ENCODE measurements around the gene XPC. TPM values are rescaled to one million over a fixed set of nuclear protein-coding genes. Genes with fewer than 3 reads are reported as not detected.
A peak's percentile ranks its signal among the peaks of the same experiment; 100 is the strongest.
"Not testable (repeated sequence)": the region's sequence is repeated elsewhere in the genome, so short reads cannot be mapped to it uniquely, and the experiment has no call there.

The XPC gene
- 48.7 TPM for total RNA-seq

DNA sequence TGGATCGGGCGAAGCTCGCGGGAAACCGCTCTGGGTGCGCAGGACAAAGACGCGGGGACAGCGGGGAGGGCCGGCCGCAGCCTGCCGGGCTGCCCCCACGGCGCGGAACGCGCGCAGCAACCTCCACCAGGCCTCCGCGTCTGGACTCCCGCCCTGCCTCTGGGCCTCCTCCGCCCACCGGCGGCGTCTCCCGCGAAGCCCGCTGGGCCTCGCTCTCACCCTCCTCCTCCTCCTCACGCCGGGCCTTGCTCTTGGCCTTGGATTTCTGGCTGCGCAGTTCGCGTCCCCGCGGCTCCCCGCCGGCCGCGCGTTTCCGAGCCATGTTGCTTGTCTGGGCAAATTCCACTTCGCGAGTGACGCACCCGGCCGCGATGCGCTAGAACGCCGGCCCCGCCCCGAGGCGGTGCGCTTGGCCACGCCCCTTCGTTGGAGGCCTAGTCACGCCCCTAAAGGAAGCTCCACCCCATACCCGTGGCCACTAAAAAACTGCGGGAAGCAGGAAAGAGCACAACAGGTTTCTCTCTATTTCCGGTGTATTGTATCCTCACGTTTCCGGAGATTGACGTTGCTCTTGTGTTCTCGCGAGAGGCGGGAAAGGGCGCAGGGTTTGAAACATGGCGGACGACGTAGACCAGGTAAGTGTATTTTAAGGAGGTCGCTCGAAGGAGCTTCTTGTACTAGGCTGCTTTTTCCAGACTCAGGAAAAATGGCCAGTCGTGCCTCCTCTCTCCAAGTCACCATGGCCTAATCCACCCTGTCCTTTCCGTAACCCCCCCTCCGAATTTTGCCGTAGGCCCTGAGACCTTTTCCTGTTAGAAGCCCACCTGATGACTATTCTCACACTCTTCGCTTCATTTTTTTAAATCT is at the start of gene XPC, which contains the start of gene LSM3:
TSS of gene XPC (minus strand) at position 355 of the 867 bp plus-strand sequence. CDS start at position 322, 33 bp downstream.
TSS of gene LSM3 (plus strand) at position 571 of the 867 bp plus-strand sequence. CDS start at position 615, 44 bp downstream.
- peaks cover 45% of the 10 kb centered on the region for H3K4me1 ChIP-seq (ENCODE audit: insufficient read depth, low read length)
- H3K27me3 ChIP-seq (ENCODE audit: insufficient read depth, low read length) = no peaks in the 10 kb centered on the region
- H3K4me3 ChIP-seq (ENCODE audit: low read length) = peak within 1 kb of the TSS; percentile 61
- H3K9me3 ChIP-seq (ENCODE audit: low read depth, low read length) = no peaks in the 10 kb centered on the region

DNA sequence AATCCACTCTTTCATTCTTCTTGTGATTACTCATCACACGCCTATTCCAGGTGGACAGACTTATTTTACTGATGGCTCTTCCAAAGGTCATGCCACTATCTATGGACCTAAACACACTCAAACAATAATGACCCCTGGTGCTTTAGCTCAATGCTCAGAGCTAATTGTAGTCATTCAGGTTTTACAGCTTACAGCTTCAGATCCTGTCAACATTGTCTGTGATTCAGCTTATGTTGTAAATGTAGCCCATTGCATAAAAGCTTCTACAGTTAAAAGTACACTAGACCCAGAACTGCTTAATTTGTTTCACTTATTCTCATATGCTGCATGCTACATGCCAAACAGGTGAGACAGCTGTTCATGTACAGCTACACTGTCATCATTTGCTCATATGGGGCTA is 49.5 kb upstream of the XPC start:
- Histone ChIP-seq H3K9me3 (ENCODE audit: low read depth, low read length) (no peaks in the 10 kb centered on the region), H3K4me3 (ENCODE audit: low read length) (no peak overlapping the region), H3K27me3 (ENCODE audit: insufficient read depth, low read length) (peaks cover 6% of the 10 kb centered on the region), H3K4me1 (ENCODE audit: insufficient read depth, low read length) (peaks cover 7% of the 10 kb centered on the region)

GRCh38 chr3:14226351-14226750 is 48.0 kb upstream of the XPC start:
- H3K4me1 ChIP-seq (ENCODE audit: insufficient read depth, low read length); H3K9me3 ChIP-seq (ENCODE audit: low read depth, low read length); H3K27me3 ChIP-seq (ENCODE audit: insufficient read depth, low read length); H3K4me3 ChIP-seq (ENCODE audit: low read length): not testable (repeated sequence)

GRCh38 chr3:14225421-14225820 is 47.0 kb upstream of the XPC start:
- peaks cover 7% of the 10 kb centered on the region for H3K9me3 ChIP-seq (ENCODE audit: low read depth, low read length)
- H3K4me3 ChIP-seq (ENCODE audit: low read length) = no peak overlapping the region
- H3K4me1 ChIP-seq (ENCODE audit: insufficient read depth, low read length) = no peaks in the 10 kb centered on the region
- H3K27me3 ChIP-seq (ENCODE audit: insufficient read depth, low read length) = no peaks in the 10 kb centered on the region

GRCh38 chr3:14224895-14225294 is 46.5 kb upstream of the XPC start:
- H3K27me3 ChIP-seq (ENCODE audit: insufficient read depth, low read length) = no peaks in the 10 kb centered on the region
- no peak overlapping the region for H3K4me3 ChIP-seq (ENCODE audit: low read length)
- H3K4me1 ChIP-seq (ENCODE audit: insufficient read depth, low read length) = no peaks in the 10 kb centered on the region
- H3K9me3 ChIP-seq (ENCODE audit: low read depth, low read length) = peaks cover 11% of the 10 kb centered on the region

DNA sequence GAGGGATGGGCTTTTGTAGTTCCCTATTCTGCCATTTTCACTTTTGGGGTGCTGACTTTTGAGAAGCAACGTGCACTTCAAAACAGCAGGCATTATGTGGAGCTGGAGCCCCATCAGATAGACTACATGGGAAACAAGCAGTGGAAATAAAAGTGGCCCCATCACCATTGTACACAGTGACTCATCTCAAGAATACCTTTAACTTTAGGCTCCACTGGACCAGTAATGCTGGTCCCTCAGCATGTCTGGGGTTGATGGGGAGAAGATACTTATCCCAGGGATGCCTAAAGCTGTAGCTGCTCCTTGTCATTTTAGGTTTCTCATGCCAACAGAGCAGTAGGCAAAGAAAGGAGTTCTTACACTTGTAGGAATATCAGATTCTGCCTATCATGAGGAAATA is 45.2 kb upstream of the XPC start:
- Histone ChIP-seq H3K4me1 (ENCODE audit: insufficient read depth, low read length) (no peaks in the 10 kb centered on the region), H3K9me3 (ENCODE audit: low read depth, low read length) (peaks cover 12% of the 10 kb centered on the region), H3K27me3 (ENCODE audit: insufficient read depth, low read length) (no peaks in the 10 kb centered on the region), H3K4me3 (ENCODE audit: low read length) (no peak overlapping the region)

DNA sequence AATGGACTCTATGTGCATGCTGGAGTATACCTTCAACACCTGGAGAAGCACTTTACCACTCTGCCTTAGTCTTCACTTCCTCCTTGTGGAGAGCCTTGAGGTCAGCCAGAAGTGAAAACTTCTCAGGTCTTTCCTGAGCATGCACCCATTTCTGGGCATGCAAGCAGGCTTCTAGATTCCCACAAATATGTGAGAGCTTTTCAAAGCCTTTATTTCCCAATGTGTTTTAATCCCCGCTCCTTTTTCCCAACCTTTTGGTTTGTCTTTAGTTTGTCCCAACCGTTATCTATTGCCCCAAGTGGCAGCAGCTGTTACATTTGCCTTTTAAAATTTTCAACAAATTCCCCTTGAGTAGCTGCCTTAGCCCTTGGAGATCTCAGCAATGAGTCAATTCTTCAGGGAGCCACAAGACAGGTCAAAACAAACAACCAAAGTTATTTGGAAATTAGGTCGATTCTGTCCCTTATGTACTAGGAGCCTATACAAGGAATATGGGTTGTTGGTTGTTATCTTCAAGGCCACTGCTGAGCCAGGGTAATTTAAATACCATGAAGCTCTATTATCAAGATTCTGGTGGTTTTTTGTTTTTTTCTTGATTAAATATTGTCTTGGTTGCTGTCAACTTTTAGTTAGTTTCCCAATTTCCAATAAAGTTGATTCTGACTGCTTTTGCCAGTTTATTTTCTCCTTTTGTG is 44.6 kb upstream of the XPC start:
- Histone ChIP-seq H3K27me3 (ENCODE audit: insufficient read depth, low read length) (no peaks in the 10 kb centered on the region), H3K4me3 (ENCODE audit: low read length) (no peak overlapping the region)

GRCh38 chr3:14222457-14222856 is 44.1 kb upstream of the XPC start:
- Histone ChIP-seq H3K4me3 (ENCODE audit: low read length) (no peak overlapping the region), H3K4me1 (ENCODE audit: insufficient read depth, low read length) (no peaks in the 10 kb centered on the region), H3K9me3 (ENCODE audit: low read depth, low read length) (peaks cover 12% of the 10 kb centered on the region), H3K27me3 (ENCODE audit: insufficient read depth, low read length) (no peaks in the 10 kb centered on the region)

More for the DNA sequence above, 44.6 kb upstream of the XPC start:
- Histone ChIP-seq H3K9me3 (ENCODE audit: low read depth, low read length) (peaks cover 12% of the 10 kb centered on the region), H3K4me1 (ENCODE audit: insufficient read depth, low read length) (no peaks in the 10 kb centered on the region)

GRCh38 chr3:14221902-14222301 is 43.5 kb upstream of the XPC start:
- Histone ChIP-seq H3K4me1 (ENCODE audit: insufficient read depth, low read length) (no peaks in the 10 kb centered on the region), H3K9me3 (ENCODE audit: low read depth, low read length) (peaks cover 12% of the 10 kb centered on the region), H3K27me3 (ENCODE audit: insufficient read depth, low read length) (no peaks in the 10 kb centered on the region), H3K4me3 (ENCODE audit: low read length) (no peak overlapping the region)

GRCh38 chr3:14220933-14221332 is 42.5 kb upstream of the XPC start:
- no peaks in the 10 kb centered on the region for H3K4me1 ChIP-seq (ENCODE audit: insufficient read depth, low read length)
- H3K9me3 ChIP-seq (ENCODE audit: low read depth, low read length) = peaks cover 12% of the 10 kb centered on the region
- no peaks in the 10 kb centered on the region for H3K27me3 ChIP-seq (ENCODE audit: insufficient read depth, low read length)
- H3K4me3 ChIP-seq (ENCODE audit: low read length) = no peak overlapping the region

DNA sequence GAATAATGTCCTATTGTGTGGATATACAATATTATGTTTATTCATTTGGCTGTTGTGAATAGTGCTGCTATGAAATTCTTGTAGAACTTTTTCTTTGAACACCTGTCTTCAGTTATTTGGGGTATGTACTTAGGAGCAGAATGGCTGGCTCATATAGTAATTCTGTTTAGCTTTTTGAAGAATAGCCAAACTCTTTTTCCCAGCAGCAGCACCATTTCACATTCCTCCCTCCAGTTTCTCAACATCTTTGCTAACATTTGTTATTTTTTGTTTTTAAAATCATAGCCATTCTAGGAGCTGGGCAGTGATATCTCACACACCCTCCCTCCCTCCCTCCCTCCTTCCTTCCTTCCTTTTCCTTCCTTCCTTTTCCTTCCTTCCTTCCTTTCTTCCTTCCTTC is 40.0 kb upstream of the XPC start:
- Histone ChIP-seq H3K27me3 (ENCODE audit: insufficient read depth, low read length) (no peaks in the 10 kb centered on the region), H3K4me3 (ENCODE audit: low read length) (no peak overlapping the region), H3K4me1 (ENCODE audit: insufficient read depth, low read length) (no peaks in the 10 kb centered on the region), H3K9me3 (ENCODE audit: low read depth, low read length) (peaks cover 12% of the 10 kb centered on the region)

- H3K27me3 ChIP-seq (ENCODE audit: insufficient read depth, low read length) = no peaks in the 10 kb centered on the region
- no peaks in the 10 kb centered on the region for H3K4me1 ChIP-seq (ENCODE audit: insufficient read depth, low read length)
- no peak overlapping the region for H3K4me3 ChIP-seq (ENCODE audit: low read length)
- H3K9me3 ChIP-seq (ENCODE audit: low read depth, low read length) = peaks cover 8% of the 10 kb centered on the region
Measured at GRCh38 chr3:14216257-14217048, 38.1 kb upstream of the XPC start.

GRCh38 chr3:14214764-14215163 is 36.4 kb upstream of the XPC start:
- Histone ChIP-seq H3K4me3 (ENCODE audit: low read length) (no peak overlapping the region), H3K4me1 (ENCODE audit: insufficient read depth, low read length) (no peaks in the 10 kb centered on the region), H3K27me3 (ENCODE audit: insufficient read depth, low read length) (no peaks in the 10 kb centered on the region), H3K9me3 (ENCODE audit: low read depth, low read length) (no peaks in the 10 kb centered on the region)

GRCh38 chr3:14213066-14213774 is 34.8 kb upstream of the XPC start:
- Histone ChIP-seq H3K4me3 (ENCODE audit: low read length) (no peak overlapping the region), H3K27me3 (ENCODE audit: insufficient read depth, low read length) (no peaks in the 10 kb centered on the region), H3K9me3 (ENCODE audit: low read depth, low read length) (no peaks in the 10 kb centered on the region), H3K4me1 (ENCODE audit: insufficient read depth, low read length) (no peaks in the 10 kb centered on the region)
